GM21423 (cell line): Measurements from ENCODE around the gene SEMA4A.
"Not testable (repeated sequence)": the region's sequence is repeated elsewhere in the genome, so short reads cannot be mapped to it uniquely, and the experiment has no call there.

ENCODE experiments used
- ATAC-seq: cut with Tn5 transposase; IDR thresholded peaks from one replicate; pipeline ENCODE4 v1.9.1; 2021; ENCODE audit warnings: mild to moderate bottlenecking, moderate library complexity; ENCODE audit not compliant: unreplicated experiment

SEMA4A gene

GRCh38 chr1:156153362-156153761 is at the start of gene SEMA4A:
SEMA4A (plus strand) TSS chr1:156153585; CDS start chr1:156154579, 994 bp downstream.
- no peak for ATAC-seq

DNA sequence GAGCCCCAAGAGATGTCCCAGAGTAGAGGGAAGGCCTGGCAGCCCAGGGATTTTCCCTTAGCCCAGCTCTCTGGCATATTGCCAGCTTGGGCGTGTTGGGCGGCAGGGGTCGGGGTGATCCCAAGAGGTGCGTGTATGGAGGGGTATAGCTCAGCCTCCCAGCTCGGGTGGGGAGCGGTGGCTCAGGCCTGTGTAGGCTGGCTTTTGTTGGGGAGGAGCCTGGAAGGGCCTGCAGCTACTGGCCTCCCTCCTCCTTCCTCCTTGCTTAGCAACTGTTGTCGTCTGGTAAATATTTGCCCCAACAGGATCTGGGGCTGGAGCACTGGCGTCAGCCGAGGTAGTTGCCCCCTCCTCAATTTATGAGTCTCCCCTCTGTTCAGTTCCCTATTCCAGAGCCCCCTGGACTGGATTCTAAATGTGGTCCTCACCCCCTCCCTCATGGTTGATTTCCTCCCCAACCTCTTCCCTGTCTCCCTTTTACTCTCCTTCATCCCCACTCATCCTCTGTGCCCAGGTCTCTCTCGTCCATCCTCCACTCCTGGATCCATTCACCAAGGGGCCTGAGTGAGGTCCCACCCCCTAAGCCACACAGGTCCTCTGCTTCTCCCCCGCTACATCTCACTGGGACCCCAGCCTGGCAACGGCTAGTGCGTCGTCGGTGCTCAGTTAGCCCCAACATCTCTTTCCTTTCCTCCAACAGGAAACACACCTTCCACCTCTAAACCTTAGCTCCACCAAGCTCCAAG is 49.1 kb upstream of the SEMA4A start:
- no peak for ATAC-seq

GRCh38 chr1:156104861-156105832 is 48.2 kb upstream of the SEMA4A start:
- no peak for ATAC-seq

DNA sequence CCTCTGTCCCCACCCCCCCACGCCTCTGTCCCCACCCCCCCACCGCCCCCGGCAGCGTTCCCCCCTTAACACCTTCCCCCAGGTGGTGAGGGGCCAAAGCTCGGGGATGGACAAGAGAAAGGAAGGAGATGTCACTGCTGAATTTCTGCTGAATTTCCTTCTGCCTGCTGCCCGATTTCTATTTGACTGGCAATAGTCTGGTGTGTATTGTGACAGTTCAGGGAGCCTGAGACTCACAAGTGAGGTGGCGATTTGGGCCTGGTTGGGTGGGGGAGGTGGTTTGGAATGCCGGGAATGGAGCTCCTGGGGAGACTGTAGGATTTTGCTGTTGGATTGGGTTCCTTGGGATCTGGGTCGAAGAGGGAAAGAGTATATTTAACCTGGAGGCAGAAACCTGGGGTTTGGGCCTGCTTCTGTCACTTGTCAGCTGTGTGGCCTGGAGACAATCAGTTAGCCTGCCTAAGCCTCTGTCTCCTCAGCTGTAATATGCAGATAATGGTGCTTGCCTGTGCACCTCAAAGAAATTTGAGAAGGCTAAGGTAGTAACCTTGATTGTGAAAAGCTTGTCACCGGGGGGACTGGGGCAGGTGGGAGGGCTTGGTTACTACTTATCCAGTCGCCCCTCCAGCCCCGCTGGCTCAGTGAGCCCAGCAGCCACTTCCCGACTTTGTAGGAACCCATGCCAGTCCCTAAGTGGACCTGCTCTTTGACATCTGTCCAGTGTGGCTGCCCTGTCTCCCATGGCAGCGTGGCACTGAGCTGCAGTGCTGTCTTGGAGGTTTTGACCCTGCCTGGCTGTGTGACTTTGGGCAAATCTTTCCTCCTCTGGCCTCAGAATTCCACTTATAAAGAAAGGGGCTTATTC is 46.5 kb upstream of the SEMA4A start:
- ATAC-seq, result no peak

- no peak for ATAC-seq
Observed at GRCh38 chr1:156108057-156108456, 45.3 kb upstream of the SEMA4A start.

DNA sequence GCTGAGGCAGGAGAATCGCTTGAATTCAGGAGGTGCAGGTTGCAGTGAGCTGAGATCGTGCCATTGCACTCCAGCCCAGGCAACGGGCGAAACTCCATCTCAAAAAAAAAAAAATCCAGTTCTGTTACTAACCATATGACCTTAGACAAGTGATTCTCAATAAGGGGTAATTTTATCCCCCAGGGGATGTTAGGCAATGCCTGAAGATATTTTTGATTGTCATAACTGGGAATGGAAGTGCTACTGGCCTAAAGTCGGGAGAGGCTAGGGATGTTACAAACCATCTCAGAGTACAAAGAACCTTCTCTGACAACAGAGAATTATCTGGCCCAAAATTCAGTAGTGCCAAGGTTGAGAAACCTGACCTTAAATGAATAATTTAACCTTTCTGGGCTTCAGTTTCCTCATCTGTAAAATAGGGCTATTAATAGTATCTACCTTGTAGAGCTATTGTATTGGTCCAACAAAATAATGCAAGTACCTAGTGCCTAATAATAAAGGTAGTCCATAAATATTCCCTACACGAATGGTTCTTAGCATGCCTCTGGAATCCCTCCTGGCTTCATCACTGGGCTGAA is 44.6 kb upstream of the SEMA4A start:
- ATAC-seq, result no peak

DNA sequence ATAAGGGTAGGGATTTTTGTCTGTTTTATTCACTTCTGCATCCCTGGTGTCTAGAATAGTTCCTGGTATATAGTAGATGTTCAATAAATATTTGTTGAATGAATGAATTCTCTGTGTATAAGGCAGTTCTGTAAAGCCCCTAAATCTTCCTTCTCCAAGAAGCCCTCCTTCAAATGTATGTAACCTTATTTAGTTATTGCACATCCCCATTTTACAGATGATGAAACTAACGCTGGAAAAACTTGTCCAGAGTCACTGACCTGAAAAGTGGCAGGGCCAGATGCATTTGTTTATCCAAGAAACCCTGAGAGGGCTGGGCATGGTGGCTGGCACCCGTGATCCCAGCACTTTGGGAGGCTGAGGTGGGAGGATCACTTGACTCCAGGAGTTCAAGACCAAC is 43.1 kb upstream of the SEMA4A start:
- ATAC-seq, result no peak

- no peak for ATAC-seq
Observed at GRCh38 chr1:156111355-156111962, 41.9 kb upstream of the SEMA4A start.

- ATAC-seq, result no peak
Observed at GRCh38 chr1:156112276-156113137, 40.9 kb upstream of the SEMA4A start.

DNA sequence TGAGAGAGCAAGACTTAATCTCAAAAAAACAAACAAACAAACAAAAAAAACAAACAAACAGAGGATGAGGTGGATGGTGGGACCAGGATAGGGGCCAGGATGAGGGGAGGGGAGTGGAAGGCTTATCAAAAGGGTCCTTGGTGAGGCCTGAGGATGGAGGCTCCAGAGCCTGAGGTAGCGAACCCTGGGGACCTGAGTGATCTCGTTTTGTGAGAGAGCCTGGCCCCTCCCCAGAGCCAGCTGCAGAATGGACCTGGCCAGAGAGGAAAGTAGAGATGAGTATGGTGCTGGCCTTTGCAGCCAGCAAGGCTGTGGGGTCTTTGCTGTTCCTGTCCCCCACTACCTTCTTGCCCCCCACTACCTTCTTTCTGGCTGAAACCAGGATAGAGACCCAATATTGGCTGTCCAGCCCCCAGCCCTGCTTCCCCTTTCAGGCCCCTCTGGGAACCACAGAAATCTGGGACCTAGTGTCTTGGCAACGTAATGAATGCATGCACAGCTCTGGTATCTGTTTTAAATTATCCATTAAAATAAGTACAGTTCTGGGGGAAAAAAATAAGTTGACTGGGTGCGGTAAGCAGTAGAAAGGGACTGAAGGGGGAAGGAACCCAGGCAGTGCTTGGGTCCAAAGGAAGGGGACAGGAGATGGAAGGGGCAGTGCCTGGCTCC is 40.0 kb upstream of the SEMA4A start:
- ATAC-seq, result no peak

GRCh38 chr1:156114101-156114918 is 39.1 kb upstream of the SEMA4A start, which contains the start of gene LMNA:
LMNA (plus strand) TSS chr1:156114711; CDS start chr1:156114919, 208 bp downstream.
- peak; percentile 65 for ATAC-seq

GRCh38 chr1:156114919-156115513 is 38.4 kb upstream of the SEMA4A start:
- peak; percentile 22 for ATAC-seq

DNA sequence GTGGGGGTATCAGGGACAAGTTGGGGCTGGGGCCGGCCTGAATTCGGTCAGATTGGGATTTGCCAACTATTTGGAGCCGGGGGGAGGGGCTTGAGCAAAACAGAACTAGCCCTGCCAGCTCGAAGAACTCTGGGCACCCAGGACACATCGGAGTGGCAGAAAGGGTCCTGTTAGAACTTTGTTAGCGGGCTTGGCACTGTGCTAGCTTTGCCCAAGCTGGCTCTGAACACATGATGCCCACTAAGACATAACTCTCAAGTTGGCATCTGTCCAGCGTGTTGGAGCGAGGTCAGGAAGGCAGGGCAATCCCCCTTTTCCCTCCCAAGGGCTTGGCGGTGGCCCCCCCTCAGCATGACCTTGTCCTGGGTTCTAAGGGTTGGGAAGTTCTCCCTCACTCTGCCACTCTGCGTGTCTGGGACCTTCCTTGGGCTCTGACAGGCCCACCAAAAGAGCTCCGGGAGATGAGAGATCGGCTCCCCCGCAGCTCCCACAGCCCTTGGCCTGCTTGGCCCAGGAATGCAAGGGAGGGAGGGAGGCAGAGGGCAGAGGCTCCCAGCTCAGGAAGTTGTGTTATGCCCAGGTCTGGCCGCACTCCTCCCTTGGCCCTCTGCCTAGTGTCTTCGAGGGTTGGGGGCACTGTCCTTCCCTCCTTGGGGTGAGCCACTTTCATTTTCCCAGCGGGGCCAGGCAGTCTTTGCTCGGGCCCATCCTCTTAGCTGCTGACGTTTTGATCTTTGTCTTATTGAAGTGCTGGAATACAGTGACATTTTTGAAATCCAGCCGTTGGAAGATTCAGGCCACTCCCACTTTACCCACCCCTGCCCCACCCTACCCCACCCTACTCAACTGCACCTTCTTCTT is 37.6 kb upstream of the SEMA4A start:
- ATAC-seq, result no peak

DNA sequence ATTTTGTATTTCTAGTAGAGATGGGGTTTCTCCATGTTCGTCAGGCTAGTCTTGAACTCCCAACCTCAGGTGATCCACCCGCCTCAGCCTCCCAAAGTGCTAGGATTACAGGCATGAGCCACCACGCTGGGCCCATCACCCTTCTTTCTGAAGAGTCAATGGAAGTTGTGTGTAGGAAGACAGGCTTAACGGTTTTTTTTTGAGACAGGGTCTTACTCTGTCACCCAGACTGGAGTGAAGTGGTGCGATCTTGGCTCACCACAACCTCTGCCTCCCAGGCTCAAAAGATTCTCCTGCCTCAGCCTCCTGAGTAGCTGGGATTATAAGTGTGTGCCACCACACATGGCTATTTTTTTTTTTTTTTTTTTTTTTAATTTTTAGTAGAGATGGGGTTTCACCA is 36.7 kb upstream of the SEMA4A start:
- ATAC-seq, result not testable (repeated sequence)

DNA sequence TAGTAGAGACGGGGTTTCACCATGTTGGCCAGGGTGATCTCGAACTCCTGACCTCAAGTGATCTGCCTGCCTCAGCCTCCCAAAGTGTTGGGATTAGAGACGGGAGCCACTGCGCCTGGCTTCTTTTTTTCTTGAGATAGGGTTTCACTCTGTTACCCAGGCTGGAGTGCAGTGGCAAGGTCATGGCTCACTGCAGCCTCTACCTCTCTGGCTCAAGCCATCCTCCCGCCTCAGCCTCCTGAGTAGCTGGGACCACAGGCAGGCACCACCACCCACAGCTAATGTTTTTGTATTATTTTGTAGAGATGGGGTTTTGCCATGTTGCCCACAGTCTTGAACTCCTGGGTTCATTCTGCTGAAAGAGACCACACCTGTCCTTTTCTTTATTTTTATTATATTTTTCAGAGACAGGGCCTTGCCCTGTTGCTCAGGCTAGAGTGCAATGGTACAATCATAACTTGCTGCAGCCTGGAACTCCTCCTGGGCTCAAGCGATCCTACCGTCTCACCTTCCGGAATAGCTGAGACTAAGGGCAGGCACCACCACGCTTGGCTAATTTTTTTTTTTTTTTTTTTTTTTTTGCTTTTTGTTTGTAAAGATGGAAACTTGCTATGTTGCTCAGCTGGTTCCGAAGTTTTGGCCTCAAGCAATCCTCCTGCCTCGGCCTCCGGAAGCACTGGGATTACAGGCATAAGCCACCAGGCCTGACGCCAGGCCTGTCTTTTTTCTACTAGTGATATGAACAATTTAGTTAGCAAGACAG is 35.8 kb upstream of the SEMA4A start:
- no peak for ATAC-seq
